Endometrial microvascular endothelial cells (primary cell): Measurements from ENCODE around the gene UBAC1. TPM values are rescaled to one million over a fixed set of nuclear protein-coding genes. Genes with fewer than 3 reads are reported as not detected.
"Not testable (repeated sequence)": the region's sequence is repeated elsewhere in the genome, so short reads cannot be mapped to it uniquely, and the experiment has no call there.

Experiments used
- in situ Hi-C: cut with HindIII; loops from 2 replicates; pipeline ENCODE4 v1.10.0; 2017; ENCODE audit warnings: low sequenced_read_pairs, low pct_unique_long_range_greater_than_20kb; ENCODE audit errors: inconsistent ontology term
- total RNA-seq: library from RNA; depleted of rRNA; stranded (reverse); fragments of >200 nt; gene quantifications from one replicate; pipeline ENCODE4 v1.2.3, GENCODE V29; 2015; ENCODE audit errors: inconsistent ontology term

The UBAC1 gene
- total RNA-seq, 1 donor from 2014 or later, result 46.9 TPM

GRCh38 chr9:135908093-135908753 is 53.0 kb downstream of the UBAC1 start:
- in situ Hi-C loops, result no loop called here

GRCh38 chr9:135907431-135908092 is 53.6 kb downstream of the UBAC1 start, which contains the start of gene CAMSAP1:
TSS of gene CAMSAP1 (minus strand) at chr9:135907546. CDS start at chr9:135907159, 387 bp downstream.
- in situ Hi-C loops, result no loop called here

- in situ Hi-C loops, result no loop called here
These were observed 54.2 kb downstream of the UBAC1 start for GRCh38 chr9:135907006-135907430.

- in situ Hi-C loops, result no loop called here
These were observed 54.7 kb downstream of the UBAC1 start for GRCh38 chr9:135906291-135907005.

- in situ Hi-C loops, result no loop called here
These were observed 55.6 kb downstream of the UBAC1 start for GRCh38 chr9:135905380-135906258.

GRCh38 chr9:135903786-135904520 is 57.2 kb downstream of the UBAC1 start:
- in situ Hi-C loops, result no loop called here

- in situ Hi-C loops, result no loop called here
These were observed 57.9 kb downstream of the UBAC1 start for GRCh38 chr9:135903358-135903656.

GRCh38 chr9:135902655-135903357 is 58.4 kb downstream of the UBAC1 start:
- in situ Hi-C loops, result no loop called here

- in situ Hi-C loops, result no loop called here
These were observed 59.3 kb downstream of the UBAC1 start for GRCh38 chr9:135901826-135902225.

- in situ Hi-C loops, result no loop called here
These were observed 60.0 kb downstream of the UBAC1 start for GRCh38 chr9:135901031-135901758.

GRCh38 chr9:135898634-135899407 is 62.4 kb downstream of the UBAC1 start:
- in situ Hi-C loops, result no loop called here

- in situ Hi-C loops, result no loop called here
These were observed 64.5 kb downstream of the UBAC1 start for GRCh38 chr9:135896626-135897025.

GRCh38 chr9:135896205-135896604 is 65.0 kb downstream of the UBAC1 start:
- in situ Hi-C loops, result no loop called here

- in situ Hi-C loops, result no loop called here
These were observed 65.8 kb downstream of the UBAC1 start for GRCh38 chr9:135895202-135895848.

- in situ Hi-C loops, result no loop called here
These were observed 68.1 kb downstream of the UBAC1 start for GRCh38 chr9:135893104-135893503.

GRCh38 chr9:135892327-135892726 is 68.8 kb downstream of the UBAC1 start:
- in situ Hi-C loops, result not testable (repeated sequence)
